GM21786 (cell line): ENCODE measurements around the gene LIG3.
A peak's percentile ranks its signal among the peaks of the same experiment; 100 is the strongest.
"Not testable (repeated sequence)": the region's sequence is repeated elsewhere in the genome, so short reads cannot be mapped to it uniquely, and the experiment has no call there.

ENCODE experiments used
- ATAC-seq: cut with Tn5 transposase; IDR thresholded peaks from one replicate; pipeline ENCODE4 v1.9.1; 2021; ENCODE audit not compliant: unreplicated experiment

LIG3 gene

GRCh38 chr17:34980353-34980680 lies at the start of gene LIG3:
TSS of gene LIG3 (plus strand) at chr17:34980512. CDS start at chr17:34983006, 2,494 bp downstream.
- peak; percentile 75 for ATAC-seq

GRCh38 chr17:34950780-34951179 lies 29.5 kb upstream of the LIG3 start:
- not testable (repeated sequence) for ATAC-seq

- no peak for ATAC-seq
Observed at GRCh38 chr17:34958438-34958837, 21.9 kb upstream of the LIG3 start.

GRCh38 chr17:34961093-34961911 lies 19.0 kb upstream of the LIG3 start, which contains the start of the genes CCT6B and ZNF830:
TSS of gene CCT6B (minus strand) at chr17:34961460. CDS start at chr17:34961393, 67 bp downstream.
TSS of gene ZNF830 (plus strand) at chr17:34961540. CDS start at chr17:34961567, 27 bp downstream.
- ATAC-seq, result peak; percentile 86

GRCh38 chr17:34974179-34974578 lies 6.1 kb upstream of the LIG3 start:
- no peak for ATAC-seq

GRCh38 chr17:34974794-34975785 lies 5.2 kb upstream of the LIG3 start:
- no peak for ATAC-seq

- no peak for ATAC-seq
Observed at GRCh38 chr17:34979153-34979552, 1.2 kb upstream of the LIG3 start.

GRCh38 chr17:34979650-34980352 lies 511 bp upstream of the LIG3 start:
- ATAC-seq, result no peak

GRCh38 chr17:34980681-34981537 lies 597 bp downstream of the LIG3 start:
- peak; percentile 72 for ATAC-seq

- ATAC-seq, result no peak
Observed at GRCh38 chr17:34981538-34982241, 1.4 kb downstream of the LIG3 start.

GRCh38 chr17:34987232-34987631 lies 6.9 kb downstream of the LIG3 start:
- ATAC-seq, result no peak

GRCh38 chr17:34988644-34989043 lies 8.3 kb downstream of the LIG3 start:
- no peak for ATAC-seq

- ATAC-seq, result no peak
Observed at GRCh38 chr17:34989473-34989872, 9.2 kb downstream of the LIG3 start.

GRCh38 chr17:34990921-34991365 lies 10.6 kb downstream of the LIG3 start:
- no peak for ATAC-seq

GRCh38 chr17:34991606-34992005 lies 11.3 kb downstream of the LIG3 start:
- no peak for ATAC-seq

- ATAC-seq, result no peak
Observed at GRCh38 chr17:34993031-34993430, 12.7 kb downstream of the LIG3 start.

- no peak for ATAC-seq
Observed at GRCh38 chr17:34996422-34997285, 16.3 kb downstream of the LIG3 start.

- no peak for ATAC-seq
Observed at GRCh38 chr17:34997355-34997862, 17.1 kb downstream of the LIG3 start.
